H9 (cell line): ENCODE results near the gene AKIRIN2. TPM values are rescaled to one million over a fixed set of nuclear protein-coding genes. Genes with fewer than 3 reads are reported as not detected.

Experiments
- DNase-seq: peaks from one replicate; pipeline ENCODE4 v3.0.0-alpha.2; 2017
- H2AFZ ChIP-seq: one replicate; pipeline ENCODE4 v1.6.1; 2013; ENCODE audit warnings: mild to moderate bottlenecking, low read length, control low read depth, moderate library complexity
- H2AK5ac ChIP-seq: 2 replicates; pipeline ENCODE4 v1.6.1; 2013; ENCODE audit warnings: low read length, control low read depth, mixed read lengths; ENCODE audit not compliant: insufficient read length
- H2BK120ac ChIP-seq: one replicate; pipeline ENCODE4 v1.6.1; 2013; ENCODE audit warnings: low read depth, mild to moderate bottlenecking, low read length, control low read depth, inconsistent platforms; ENCODE audit not compliant: poor library complexity, severe bottlenecking
- H2BK12ac ChIP-seq: 2 replicates; pipeline ENCODE4 v1.6.1; 2013; ENCODE audit warnings: low read length, control low read depth, mixed read lengths, low read depth; ENCODE audit not compliant: insufficient read length
- H2BK15ac ChIP-seq: 2 replicates; pipeline ENCODE4 v1.6.1; 2013; ENCODE audit warnings: low read depth, low read length, control low read depth
- H2BK20ac ChIP-seq: one replicate; pipeline ENCODE4 v1.6.1; 2013; ENCODE audit warnings: low read depth, mild to moderate bottlenecking, low read length, control low read depth, inconsistent platforms; ENCODE audit not compliant: poor library complexity, severe bottlenecking
- H2BK5ac ChIP-seq: 2 replicates; pipeline ENCODE4 v1.6.1; 2013; ENCODE audit warnings: low read length, control low read depth, mixed read lengths; ENCODE audit not compliant: insufficient read length
- H3K14ac ChIP-seq: 2 replicates; pipeline ENCODE4 v1.6.1; 2013; ENCODE audit warnings: low read length, control low read depth; ENCODE audit not compliant: insufficient read depth
- H3K18ac ChIP-seq: 2 replicates; pipeline ENCODE4 v1.6.1; 2013; ENCODE audit warnings: low read depth, mild to moderate bottlenecking, mixed read lengths, low read length, control low read depth; ENCODE audit not compliant: insufficient read length
- H3K23ac ChIP-seq: 2 replicates; pipeline ENCODE4 v1.6.1; 2013; ENCODE audit warnings: low read length, control low read depth, mixed read lengths, low read depth; ENCODE audit not compliant: insufficient read length
- H3K23me2 ChIP-seq: 2 replicates; pipeline ENCODE4 v1.6.1; 2013; ENCODE audit warnings: low read depth, mild to moderate bottlenecking, mixed read lengths, low read length, control low read depth; ENCODE audit not compliant: insufficient read length, poor library complexity, severe bottlenecking
- H3K27ac ChIP-seq: 2 replicates; pipeline ENCODE4 v1.5.1; 2013; ENCODE audit warnings: low read length, control low read depth, mixed read lengths, low read depth; ENCODE audit not compliant: insufficient read length
- H3K27me3 ChIP-seq: 2 replicates; pipeline ENCODE4 v1.6.1; 2013; ENCODE audit warnings: low read length, control low read depth, inconsistent platforms; ENCODE audit not compliant: insufficient read depth
- H3K4ac ChIP-seq: 2 replicates; pipeline ENCODE4 v1.6.1; 2013; ENCODE audit warnings: low read depth, mild to moderate bottlenecking, control low read depth, inconsistent platforms, low read length, moderate library complexity
- H3K4me1 ChIP-seq: 2 replicates; pipeline ENCODE4 v1.6.1; 2013; ENCODE audit warnings: low read length, control low read depth, inconsistent platforms; ENCODE audit not compliant: insufficient read depth
- H3K4me2 ChIP-seq: 2 replicates; pipeline ENCODE4 v1.6.1; 2013; ENCODE audit warnings: low read length, control low read depth, mixed read lengths; ENCODE audit not compliant: insufficient read length, insufficient read depth
- H3K56ac ChIP-seq: 2 replicates; pipeline ENCODE4 v1.6.1; 2013; ENCODE audit warnings: low read depth, mild to moderate bottlenecking, mixed read lengths, low read length, control low read depth; ENCODE audit not compliant: insufficient read length
- H3K79me1 ChIP-seq: 2 replicates; pipeline ENCODE4 v1.6.1; 2013; ENCODE audit warnings: low read depth, mild to moderate bottlenecking, moderate library complexity, low read length, control low read depth, inconsistent platforms; ENCODE audit not compliant: insufficient read depth, poor library complexity, severe bottlenecking
- H3K79me2 ChIP-seq: 2 replicates; pipeline ENCODE4 v1.6.1; 2013; ENCODE audit warnings: low read length, control low read depth, inconsistent platforms; ENCODE audit not compliant: insufficient read depth
- H3K9ac ChIP-seq: 2 replicates; pipeline ENCODE4 v1.6.1; 2013; ENCODE audit warnings: low read length, control low read depth, mixed read lengths; ENCODE audit not compliant: insufficient read length; ENCODE audit errors: extremely low read depth
- H3K9me3 ChIP-seq: one replicate; pipeline ENCODE4 v1.6.1; 2013; ENCODE audit warnings: low read depth, low read length, inconsistent platforms; ENCODE audit not compliant: control insufficient read depth
- H3T11ph ChIP-seq: one replicate; pipeline ENCODE4 v1.6.1; 2013; ENCODE audit warnings: mild to moderate bottlenecking, low read length, control low read depth, inconsistent platforms
- H4K20me1 ChIP-seq: one replicate; pipeline ENCODE4 v1.6.1; 2013; ENCODE audit not compliant: control insufficient read depth, insufficient read length, insufficient read depth
- H4K5ac ChIP-seq: 2 replicates; pipeline ENCODE4 v1.6.1; 2013; ENCODE audit warnings: low read depth, mild to moderate bottlenecking, mixed read lengths, low read length, control low read depth; ENCODE audit not compliant: insufficient read length
- H4K8ac ChIP-seq: replicated peaks from 2 replicates; pipeline ENCODE4 v1.6.1; 2013; ENCODE audit warnings: low read length, control low read depth, mixed read lengths, low read depth; ENCODE audit not compliant: insufficient read length
- H4K91ac ChIP-seq: 2 replicates; pipeline ENCODE4 v1.6.1; 2013; ENCODE audit warnings: low read depth, mild to moderate bottlenecking, moderate library complexity, mixed read lengths, low read length, control low read depth; ENCODE audit not compliant: insufficient read length
- H3K27ac Mint-ChIP-seq, 3 experiments: 2 replicates in 2 of 3; 3 replicates in 1 of 3; pipeline ENCODE4 v1.8.0; 2020 to 2021; ENCODE audit warnings: mixed read lengths in 3 of 3, mild to moderate bottlenecking in 1 of 3, moderate library complexity in 1 of 3
- H3K27me3 Mint-ChIP-seq: 2 replicates; pipeline ENCODE4 v1.8.0; 2021; ENCODE audit warnings: low read depth, mild to moderate bottlenecking, moderate library complexity, mixed read lengths
- H3K36me3 Mint-ChIP-seq, 3 experiments: 2 replicates in 2 of 3; 3 replicates in 1 of 3; pipeline ENCODE4 v1.8.0; 2020 to 2021; ENCODE audit warnings: low read depth in 3 of 3, mixed read lengths in 3 of 3; ENCODE audit not compliant: insufficient read depth in 1 of 3
- H3K4me1 Mint-ChIP-seq, 2 experiments: 2 replicates each; pipeline ENCODE4 v1.8.0; 2020; ENCODE audit warnings: mixed read lengths in 2 of 2
- H3K4me3 Mint-ChIP-seq, 2 experiments: 2 replicates in 1 of 2; 3 replicates in 1 of 2; pipeline ENCODE4 v1.8.0; 2020 to 2021; ENCODE audit warnings: mild to moderate bottlenecking in 2 of 2, mixed read lengths in 2 of 2, moderate library complexity in 1 of 2
- H3K9me3 Mint-ChIP-seq, 2 experiments: 2 replicates in 1 of 2; 3 replicates in 1 of 2; pipeline ENCODE4 v1.8.0; 2020; ENCODE audit warnings: mild to moderate bottlenecking in 2 of 2, mixed read lengths in 2 of 2, moderate library complexity in 1 of 2
- WGBS: extraction: QIAGEN DNeasy Blood & Tissue Kit; methylation state at CpG from one replicate; pipeline ENCODE4 v1.1.7; 2013; ENCODE audit warnings: missing lambda C conversion rate, low lambda C conversion rate, mixed read lengths; ENCODE audit not compliant: insufficient read length; ENCODE audit errors: extremely low coverage; 5-methylcytosine and 5-hydroxymethylcytosine counted together
- total RNA-seq: library from RNA; stranded (reverse); gene quantifications from 2 replicates; pipeline ENCODE4 v1.2.1, GENCODE V29; 2021
- TF ChIP-seq, protein P1 (sequence below): fragments of 200-600 bp; sonication (generic); conservative IDR thresholded peaks from 3 replicates; pipeline ENCODE4 v1.8.0; 2021; ENCODE audit warnings: antibody characterized with exemption, mild to moderate bottlenecking

AKIRIN2 gene
- total RNA-seq, 1 experiment from 2014 or later, result 75.7 TPM

DNA sequence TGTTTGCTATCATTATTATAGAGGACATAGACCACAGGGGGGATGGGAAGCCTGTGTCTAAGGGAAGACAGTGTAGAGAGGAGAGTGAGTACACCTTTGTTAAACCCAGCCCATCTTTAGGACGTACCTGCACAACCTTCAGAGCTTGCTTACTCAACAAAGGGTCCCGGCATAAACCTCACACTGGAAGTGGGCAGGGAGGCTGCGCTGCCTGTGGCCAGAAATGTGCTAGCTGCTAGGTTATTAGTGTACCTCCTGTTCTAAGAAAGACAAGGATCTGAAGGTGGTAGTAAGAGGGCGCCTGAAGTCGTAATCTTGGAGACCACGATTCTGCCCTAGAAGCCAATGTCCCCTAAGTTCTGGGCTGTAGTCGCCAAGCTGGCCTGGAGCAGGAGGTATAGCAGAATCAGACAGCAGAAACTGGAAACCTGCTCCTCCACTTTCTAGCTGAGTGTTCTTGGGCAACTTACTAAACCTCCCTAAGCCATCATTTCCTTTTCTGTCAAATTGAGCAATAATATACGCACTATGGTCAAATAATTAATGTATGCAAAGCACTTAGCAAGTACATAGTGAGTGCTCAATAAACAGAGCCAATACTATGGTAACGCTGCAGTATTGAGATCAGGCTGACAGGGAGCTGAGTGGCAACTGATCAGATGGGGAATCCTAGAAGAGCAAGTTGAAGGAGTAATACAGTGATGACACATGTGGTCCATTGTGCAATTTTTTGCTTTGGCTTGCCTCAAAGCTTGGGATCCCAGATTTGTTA is 16.8 kb upstream of the AKIRIN2 start:
- no CpG with 5 or more reads among the region's 9 CpGs for WGBS
- no peak overlapping the region for H2BK120ac ChIP-seq
- TF ChIP-seq, protein P1, sequence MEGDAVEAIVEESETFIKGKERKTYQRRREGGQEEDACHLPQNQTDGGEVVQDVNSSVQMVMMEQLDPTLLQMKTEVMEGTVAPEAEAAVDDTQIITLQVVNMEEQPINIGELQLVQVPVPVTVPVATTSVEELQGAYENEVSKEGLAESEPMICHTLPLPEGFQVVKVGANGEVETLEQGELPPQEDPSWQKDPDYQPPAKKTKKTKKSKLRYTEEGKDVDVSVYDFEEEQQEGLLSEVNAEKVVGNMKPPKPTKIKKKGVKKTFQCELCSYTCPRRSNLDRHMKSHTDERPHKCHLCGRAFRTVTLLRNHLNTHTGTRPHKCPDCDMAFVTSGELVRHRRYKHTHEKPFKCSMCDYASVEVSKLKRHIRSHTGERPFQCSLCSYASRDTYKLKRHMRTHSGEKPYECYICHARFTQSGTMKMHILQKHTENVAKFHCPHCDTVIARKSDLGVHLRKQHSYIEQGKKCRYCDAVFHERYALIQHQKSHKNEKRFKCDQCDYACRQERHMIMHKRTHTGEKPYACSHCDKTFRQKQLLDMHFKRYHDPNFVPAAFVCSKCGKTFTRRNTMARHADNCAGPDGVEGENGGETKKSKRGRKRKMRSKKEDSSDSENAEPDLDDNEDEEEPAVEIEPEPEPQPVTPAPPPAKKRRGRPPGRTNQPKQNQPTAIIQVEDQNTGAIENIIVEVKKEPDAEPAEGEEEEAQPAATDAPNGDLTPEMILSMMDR, result no peak
- H4K91ac ChIP-seq, result no peak overlapping the region
- no peak overlapping the region for H3K56ac ChIP-seq
- no peak overlapping the region for H2BK20ac ChIP-seq
- Mint-ChIP-seq H3K27me3 (no peaks in the 10 kb centered on the region), H3K27ac (no peak overlapping the region; a peak in 1 of 7 replicates), H3K36me3 (no peaks in the 10 kb centered on the region), H3K4me3 (no peak overlapping the region), H3K9me3 (no peaks in the 10 kb centered on the region; a peak in 1 of 5 replicates), H3K4me1 (peaks cover 24 to 35% of the 10 kb centered on the region in 2 experiments)
- DNase-seq, result no peak
- no peaks in the 10 kb centered on the region for H3K27me3 ChIP-seq
- H2AFZ ChIP-seq, result no peak overlapping the region
- no peak overlapping the region for H2BK12ac ChIP-seq
- H3K27ac ChIP-seq, result no peak overlapping the region
- H3T11ph ChIP-seq, result no peak overlapping the region
- H3K79me1 ChIP-seq, result no peaks in the 10 kb centered on the region
- H3K9me3 ChIP-seq, result no peaks in the 10 kb centered on the region
- H4K5ac ChIP-seq, result no peak overlapping the region
- H2BK5ac ChIP-seq, result no peak overlapping the region
- no peaks in the 10 kb centered on the region for H4K20me1 ChIP-seq
- no peak overlapping the region for H4K8ac ChIP-seq
- H3K4me1 ChIP-seq, result 0 out of 2 replicates have a peak, but pooled peaks cover 2% of the 10 kb centered on the region
- no peak overlapping the region for H3K4me2 ChIP-seq
- no peak overlapping the region for H3K18ac ChIP-seq
- no peak overlapping the region for H3K4ac ChIP-seq
- no peak overlapping the region for H2AK5ac ChIP-seq
- no peak overlapping the region for H3K23ac ChIP-seq
- H3K14ac ChIP-seq, result no peak overlapping the region; the same call in 1 of the 2 replicates
- H2BK15ac ChIP-seq, result no peak overlapping the region
- H3K9ac ChIP-seq, result no peak overlapping the region
- no peaks in the 10 kb centered on the region for H3K23me2 ChIP-seq
- H3K79me2 ChIP-seq, result no peaks in the 10 kb centered on the region
